LoVo (cell line): ENCODE measurements around the gene FAM240A.

Source experiments
- DNase-seq: peaks from one replicate; pipeline ENCODE4 v3.0.0-alpha.2; 2016; ENCODE audit warnings: low spot score

FAM240A gene

DNA sequence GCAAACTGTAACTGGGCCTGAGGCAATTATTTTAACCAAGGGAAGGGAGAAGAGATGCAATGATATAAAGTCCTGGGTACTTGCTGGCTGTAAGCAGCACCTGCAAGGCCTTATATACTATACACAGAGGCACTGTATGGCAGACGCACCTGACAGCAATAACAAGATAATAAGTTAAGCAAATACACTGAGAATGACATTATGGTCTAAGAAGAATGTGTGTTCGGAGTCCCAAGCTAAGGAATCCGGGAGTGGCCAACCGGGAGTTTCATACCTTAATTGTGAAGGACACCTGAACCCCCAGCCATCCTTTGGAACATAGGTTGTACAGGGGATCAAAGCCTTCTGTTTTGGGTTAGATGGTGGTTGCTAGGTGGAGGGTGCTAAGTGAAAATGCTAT, 13.7 kb downstream of the FAM240A start:
- DNase-seq: peak; percentile 23

- DNase-seq: no peak
Measured at GRCh38 chr3:46627078-46627477, 14.8 kb downstream of the FAM240A start.

DNA sequence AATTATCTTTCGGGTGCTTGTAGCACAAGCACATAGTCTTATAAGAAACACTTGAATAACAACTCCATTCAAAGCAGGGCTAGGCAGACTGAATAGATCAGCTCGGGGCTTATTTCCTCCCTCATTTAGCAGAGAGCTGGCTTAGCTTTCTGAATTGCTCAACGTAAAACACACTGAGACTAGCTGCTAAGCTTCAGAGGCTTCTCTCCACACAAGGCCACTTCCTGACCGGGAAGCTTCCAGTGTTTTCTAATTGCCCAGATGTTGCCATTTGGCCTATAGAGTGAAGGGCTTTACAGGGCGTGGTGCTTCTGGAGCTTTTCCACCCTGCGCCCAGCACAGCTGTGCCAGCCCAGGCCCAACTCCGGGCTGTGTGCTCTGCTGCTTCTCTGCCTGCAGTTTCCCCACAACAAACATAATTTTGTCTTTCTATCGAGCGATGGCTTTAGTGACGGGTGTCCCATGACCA, 16.6 kb downstream of the FAM240A start:
- DNase-seq: no peak

- peak; percentile 36 for DNase-seq
Measured at GRCh38 chr3:46629551-46630517, 17.5 kb downstream of the FAM240A start.

DNA sequence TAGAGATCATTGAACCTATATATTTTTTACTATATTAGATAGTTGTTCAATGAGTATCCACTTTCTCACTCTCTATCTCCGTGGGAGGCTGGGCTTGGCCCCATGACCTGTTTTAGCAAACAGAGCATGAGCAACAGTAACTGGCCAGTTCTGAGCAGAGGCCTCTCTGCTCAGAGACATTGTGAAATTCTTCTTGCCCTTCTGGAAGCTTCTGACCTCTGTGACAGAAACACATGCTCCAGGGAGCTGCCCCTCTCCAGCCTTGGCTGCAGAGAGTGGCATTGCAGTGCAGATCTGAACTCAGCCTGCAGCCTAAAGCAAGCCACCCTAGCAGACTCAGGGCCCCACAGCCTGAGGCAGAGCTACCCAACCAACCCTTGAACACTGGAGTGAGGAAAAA, 20.5 kb downstream of the FAM240A start:
- DNase-seq: no peak

- DNase-seq: no peak
Measured at GRCh38 chr3:46634856-46635255, 22.5 kb downstream of the FAM240A start.

DNA sequence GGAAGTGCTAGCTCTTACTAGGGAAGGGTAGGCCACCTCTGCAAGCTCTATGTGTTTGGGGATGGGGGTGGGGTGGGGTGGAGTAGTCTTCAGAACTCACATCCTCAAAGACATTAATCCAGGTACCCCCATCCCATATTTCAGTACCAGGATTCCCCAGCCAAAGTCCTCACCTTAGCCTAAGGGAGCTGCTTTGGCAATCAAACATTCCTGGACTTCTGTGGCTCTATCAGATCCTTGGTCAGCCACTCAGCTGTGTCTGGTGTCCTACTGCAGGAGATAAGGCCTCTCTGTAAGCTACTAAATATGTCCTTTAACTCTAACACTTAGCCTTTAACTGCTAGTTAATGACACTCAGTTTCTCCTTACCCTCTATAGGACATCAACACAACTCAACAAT, 26.9 kb downstream of the FAM240A start:
- DNase-seq: no peak

DNA sequence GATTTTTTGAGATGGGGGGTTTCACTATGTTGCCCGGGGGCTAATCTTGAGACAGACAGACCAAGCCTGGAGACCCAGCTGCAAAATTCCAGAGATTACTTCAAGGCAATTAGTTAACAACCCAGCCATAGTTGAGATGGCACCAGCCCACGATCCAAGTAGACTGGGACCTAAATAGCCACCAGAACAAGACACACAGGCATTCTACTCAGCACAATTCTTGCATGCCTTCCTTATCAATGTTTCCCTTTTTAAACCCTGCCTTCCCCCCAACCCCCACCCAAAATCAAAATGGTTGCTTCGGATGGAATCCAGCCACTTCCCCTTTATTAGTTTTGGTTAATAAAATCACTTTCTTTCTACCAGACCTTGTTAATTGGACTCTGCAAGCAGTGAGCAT, 28.6 kb downstream of the FAM240A start:
- no peak for DNase-seq

DNA sequence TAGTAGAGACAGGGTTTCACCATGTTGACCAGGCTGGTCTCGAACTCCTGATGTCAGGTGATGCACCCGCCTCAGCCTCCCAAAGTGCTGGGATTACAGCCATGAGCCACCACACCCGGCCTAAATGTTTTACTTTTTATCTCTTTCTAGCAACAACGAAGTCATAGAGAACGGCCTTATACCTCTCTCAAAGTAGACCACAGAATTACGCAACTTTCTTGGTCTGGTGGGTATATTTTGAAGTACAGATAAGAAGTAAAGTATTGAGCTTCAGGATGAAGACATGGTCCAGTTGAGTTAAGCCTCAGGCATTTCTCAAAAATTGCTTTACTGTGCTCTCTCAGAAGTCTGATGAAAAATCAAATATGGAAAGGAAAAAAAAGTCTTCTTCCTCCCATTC, 30.6 kb downstream of the FAM240A start:
- no peak for DNase-seq

DNA sequence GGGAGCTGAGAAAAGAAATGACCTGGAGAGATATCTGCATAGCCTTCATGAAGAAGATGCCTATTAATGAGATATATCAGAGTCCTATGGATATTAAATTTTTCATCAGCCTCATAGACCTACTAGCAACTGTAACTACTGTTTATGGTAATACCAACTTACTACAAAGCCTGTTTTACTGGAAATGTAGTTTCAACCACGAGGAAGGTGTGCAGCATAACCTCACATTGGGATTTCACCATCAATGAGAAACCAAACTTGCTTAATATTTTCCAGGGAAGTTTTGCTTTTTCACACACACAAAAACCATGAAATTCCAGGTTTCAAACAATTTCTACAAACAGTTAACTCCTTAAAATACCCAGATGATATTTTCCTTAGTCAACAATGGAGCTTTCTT, 31.4 kb downstream of the FAM240A start:
- DNase-seq: no peak

GRCh38 chr3:46646700-46647099, 34.4 kb downstream of the FAM240A start:
- no peak for DNase-seq

DNA sequence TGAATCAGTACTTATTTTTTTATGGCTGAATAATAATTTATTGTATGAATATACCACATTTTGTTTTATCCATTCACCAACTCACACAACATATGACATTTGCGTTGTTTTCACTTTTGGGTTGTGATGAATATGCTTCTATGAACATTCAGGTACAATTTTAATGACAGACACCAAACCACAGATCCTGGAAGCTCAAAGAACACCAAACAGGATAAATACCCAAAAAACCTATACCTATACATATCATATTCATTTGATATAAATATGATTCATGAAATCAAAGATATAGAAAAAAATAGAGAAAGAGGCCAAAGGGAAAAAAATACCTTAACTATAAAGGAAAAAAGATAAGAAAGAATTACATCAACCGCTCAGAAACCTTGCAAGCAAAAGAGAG, 35.8 kb downstream of the FAM240A start:
- DNase-seq: no peak

DNA sequence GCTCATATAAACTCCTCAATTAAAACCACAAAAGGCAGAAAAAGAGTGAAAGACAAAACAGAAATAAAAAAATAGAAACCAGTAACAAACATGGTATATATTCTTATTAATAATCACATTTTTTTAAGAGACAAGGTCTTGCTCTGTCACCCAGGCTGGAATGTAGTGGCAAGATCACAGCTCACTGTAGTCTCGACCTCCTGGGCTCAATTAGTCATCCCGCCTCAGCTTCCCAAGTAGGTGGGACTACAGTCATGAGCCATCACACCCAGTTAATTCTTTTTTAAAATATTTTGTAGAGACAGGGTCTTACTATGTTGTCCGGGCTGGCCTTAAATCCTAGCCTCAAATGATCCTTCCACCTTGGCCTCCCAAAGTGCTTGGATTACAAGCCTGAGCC, 37.1 kb downstream of the FAM240A start:
- no peak for DNase-seq

DNA sequence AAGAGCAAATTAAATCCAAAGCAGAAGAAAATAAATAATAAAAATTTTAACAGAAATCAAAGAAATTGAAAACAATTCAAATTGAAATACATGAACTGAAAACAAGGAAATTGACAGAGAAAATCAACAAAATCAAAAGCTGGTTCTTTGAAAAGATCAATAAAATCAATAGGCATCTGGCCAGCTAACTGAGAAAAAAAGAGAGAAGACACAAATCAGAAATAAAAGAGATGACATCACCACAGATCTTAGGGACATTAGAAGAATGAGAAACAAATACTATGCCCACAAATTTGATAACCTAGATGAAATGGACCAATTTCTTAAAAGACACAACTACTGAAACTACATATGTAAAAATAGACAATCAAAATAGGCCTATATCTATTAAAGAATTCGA, 38.8 kb downstream of the FAM240A start:
- DNase-seq: no peak

GRCh38 chr3:46655271-46655670, 42.9 kb downstream of the FAM240A start:
- DNase-seq: no peak

- no peak for DNase-seq
Measured at GRCh38 chr3:46656778-46657556, 44.6 kb downstream of the FAM240A start.

- no peak for DNase-seq
Measured at GRCh38 chr3:46659285-46659684, 47.0 kb downstream of the FAM240A start.

- DNase-seq: no peak
Measured at GRCh38 chr3:46660003-46660402, 47.7 kb downstream of the FAM240A start.

DNA sequence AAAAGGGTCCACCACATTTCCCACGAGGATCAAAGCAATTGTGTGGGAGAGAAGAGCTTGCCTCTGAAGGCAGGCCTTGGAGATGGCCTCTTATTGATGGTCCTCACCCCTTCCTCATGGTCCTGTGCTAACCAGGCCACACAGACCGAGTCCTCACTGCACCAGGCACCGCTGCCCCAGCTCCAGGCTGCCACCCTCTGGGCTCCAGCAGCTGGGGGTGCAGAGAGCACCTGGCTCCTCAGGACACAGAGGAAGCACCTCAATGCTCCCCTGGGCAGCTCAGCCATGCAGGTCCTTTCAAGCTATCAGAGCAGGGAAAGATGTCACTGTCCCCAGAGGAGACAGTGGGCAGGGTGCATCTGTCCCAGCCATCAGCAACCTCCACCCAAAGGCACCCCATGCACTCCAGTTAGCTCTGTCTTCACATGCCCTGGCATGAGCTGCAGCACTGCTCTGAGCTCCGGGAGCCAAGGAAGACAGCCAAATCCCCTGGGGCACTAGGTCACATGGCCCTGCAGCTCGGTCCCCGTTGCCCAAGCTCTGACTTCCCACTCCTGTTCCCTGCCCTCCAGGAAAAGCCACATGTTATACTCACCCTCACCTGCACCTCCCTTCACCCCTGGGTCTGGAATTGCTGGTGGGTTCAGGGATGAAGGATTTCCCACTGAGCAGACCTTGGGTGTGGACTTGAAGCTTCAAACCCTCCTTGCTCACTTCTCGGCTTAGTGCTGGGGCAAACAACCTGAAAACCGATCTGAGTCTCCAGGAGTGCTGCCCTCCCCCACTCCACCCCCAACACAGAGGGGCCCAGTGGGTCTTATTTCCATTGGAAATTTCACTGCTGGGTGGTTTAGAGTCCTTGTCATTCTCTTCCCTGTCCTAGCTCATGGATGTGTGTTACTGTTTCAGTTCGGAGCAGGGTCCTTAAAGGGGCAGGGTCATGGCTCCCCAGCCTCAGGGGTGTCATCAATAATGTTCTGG, 48.5 kb downstream of the FAM240A start:
- DNase-seq: peak; percentile 21

- DNase-seq: no peak
Measured at GRCh38 chr3:46661776-46662766, 49.7 kb downstream of the FAM240A start.
